AG04450 (cell line): Measurements from ENCODE around the gene CCL28. TPM values are rescaled to one million over a fixed set of nuclear protein-coding genes. Genes with fewer than 3 reads are reported as not detected.
"Not testable (repeated sequence)": the region's sequence is repeated elsewhere in the genome, so short reads cannot be mapped to it uniquely, and the experiment has no call there.

Experiments used
- CTCF ChIA-PET: fragments of 300-600, 350-600 bp; formaldehyde crosslinking; extraction: SDS; loops from one replicate; lab custom pipeline; 2022; ENCODE audit warnings: antibody characterized with exemption, inconsistent platforms; lab: Charles Lee
- POLR2A ChIA-PET: fragments of 350-600 bp; formaldehyde crosslinking; extraction: SDS; loops from one replicate; lab custom pipeline; 2021; ENCODE audit warnings: antibody characterized with exemption, inconsistent platforms; lab: Yijun Ruan, JAX
- DNase-seq: peaks from one replicate; pipeline ENCODE4 v3.0.0-alpha.2; 2011; ENCODE audit warnings: low read depth, low spot score
- H3K27ac ChIP-seq: one replicate; pipeline ENCODE4 v1.5.1; 2012; ENCODE audit warnings: low read depth, low read length, control low read depth
- H3K27me3 ChIP-seq: one replicate; pipeline ENCODE4 v1.6.0; 2012; ENCODE audit warnings: low read length; ENCODE audit not compliant: control insufficient read depth, insufficient read depth
- H3K4me3 ChIP-seq: 2 replicates; pipeline ENCODE4 v1.5.1; 2011; ENCODE audit warnings: mild to moderate bottlenecking, low read depth, low read length, control low read depth
- H3K9me3 ChIP-seq: 2 replicates; pipeline ENCODE4 v1.5.1; 2012; ENCODE audit warnings: low read length; ENCODE audit not compliant: control insufficient read depth, insufficient read depth
- CTCF ChIP-seq: IDR thresholded peaks from 2 replicates; pipeline ENCODE4 v1.5.1; 2011; ENCODE audit warnings: low read depth, low read length, control low read depth, inconsistent platforms
- polyA minus RNA-seq: library from RNA; depleted of rRNA, polyadenylated mRNA; stranded (reverse); fragments of >200 nt; gene quantifications from 2 replicates; pipeline ENCODE4 v1.2.3, GENCODE V29; 2011; rRNA and poly(A)+ RNA removed
- polyA plus RNA-seq: library from polyadenylated mRNA; depleted of rRNA; stranded (reverse); fragments of >200 nt; gene quantifications from 2 replicates; pipeline ENCODE4 v1.2.3, GENCODE V29; 2011; rRNA removed

The CCL28 gene
- polyA plus RNA-seq: 0.04 TPM in 2 replicates
- polyA minus RNA-seq: not detected in 2 replicates

GRCh38 chr5:43412156-43412555 is at the start of gene CCL28:
Gene CCL28, minus strand, starts transcription at chr5:43412391. Its CDS starts 75 bp downstream, at chr5:43412316.
- CTCF ChIA-PET: interaction anchor here (0.5 to 3.2 kb wide), 4 partner anchors 12 to 464 kb away, joined by 3 to 9 read pairs (median 6); partner anchors contain the start of gene TMEM267
- TF ChIP-seq CTCF: no peak

GRCh38 chr5:43461066-43461465 is 48.9 kb upstream of the CCL28 start:
- Histone ChIP-seq H3K27ac (no peak overlapping the region), H3K9me3 (peaks cover 4% of the 10 kb centered on the region; the same call in 1 of the 2 replicates), H3K27me3 (no peaks in the 10 kb centered on the region), H3K4me3 (no peak overlapping the region)
- DNase-seq: no peak
- CTCF ChIA-PET: no interaction called here
- POLR2A ChIA-PET: no interaction called here
- no peak for TF ChIP-seq CTCF

More at GRCh38 chr5:43412156-43412555, at the start of gene CCL28:
- H3K9me3 ChIP-seq: no peaks in the 10 kb centered on the region
- POLR2A ChIA-PET: no interaction called here
- H3K4me3 ChIP-seq: no peak within 1 kb of the TSS
- H3K27ac ChIP-seq: peak within 1 kb of the TSS; percentile 21
- H3K27me3 ChIP-seq: peaks cover 2% of the 10 kb centered on the region
- DNase-seq: no peak

- peaks cover 4% of the 10 kb centered on the region; the same call in 1 of the 2 replicates for H3K9me3 ChIP-seq
- H3K4me3 ChIP-seq: no peak overlapping the region
- DNase-seq: no peak
- CTCF ChIA-PET: no interaction called here
- H3K27ac ChIP-seq: no peak overlapping the region
- POLR2A ChIA-PET: no interaction called here
- no peaks in the 10 kb centered on the region for H3K27me3 ChIP-seq
- TF ChIP-seq CTCF: no peak
These were observed 44.4 kb upstream of the CCL28 start for GRCh38 chr5:43456556-43456955.

- CTCF ChIA-PET: interaction anchor here (0.6 kb wide), 1 partner anchor 15 kb away, joined by 3 read pairs; no protein-coding TSS in a partner anchor
- DNase-seq, H3K27me3 ChIP-seq, H3K27ac ChIP-seq, H3K4me3 ChIP-seq, H3K9me3 ChIP-seq, POLR2A ChIA-PET: not testable (repeated sequence)
These were observed 29.4 kb upstream of the CCL28 start for GRCh38 chr5:43441575-43441974.

- no peak for TF ChIP-seq CTCF
- no peak overlapping the region for H3K4me3 ChIP-seq
- no peaks in the 10 kb centered on the region for H3K9me3 ChIP-seq
- no peaks in the 10 kb centered on the region for H3K27me3 ChIP-seq
- DNase-seq: no peak
- ChIA-PET POLR2A (no interaction called here), CTCF (no interaction called here)
- no peak overlapping the region for H3K27ac ChIP-seq
These were observed 25.0 kb upstream of the CCL28 start for GRCh38 chr5:43437062-43437660.
